GM12874 (cell line): ENCODE measurements around the gene FOXL2NB.

Source experiments
- TF ChIP-seq, protein P1 (sequence below): IDR thresholded peaks from 2 replicates; pipeline ENCODE4 v1.5.1; 2011; ENCODE audit warnings: low read depth, mild to moderate bottlenecking, control low read depth, low read length, moderate library complexity; ENCODE audit not compliant: insufficient read depth

The FOXL2NB gene

DNA sequence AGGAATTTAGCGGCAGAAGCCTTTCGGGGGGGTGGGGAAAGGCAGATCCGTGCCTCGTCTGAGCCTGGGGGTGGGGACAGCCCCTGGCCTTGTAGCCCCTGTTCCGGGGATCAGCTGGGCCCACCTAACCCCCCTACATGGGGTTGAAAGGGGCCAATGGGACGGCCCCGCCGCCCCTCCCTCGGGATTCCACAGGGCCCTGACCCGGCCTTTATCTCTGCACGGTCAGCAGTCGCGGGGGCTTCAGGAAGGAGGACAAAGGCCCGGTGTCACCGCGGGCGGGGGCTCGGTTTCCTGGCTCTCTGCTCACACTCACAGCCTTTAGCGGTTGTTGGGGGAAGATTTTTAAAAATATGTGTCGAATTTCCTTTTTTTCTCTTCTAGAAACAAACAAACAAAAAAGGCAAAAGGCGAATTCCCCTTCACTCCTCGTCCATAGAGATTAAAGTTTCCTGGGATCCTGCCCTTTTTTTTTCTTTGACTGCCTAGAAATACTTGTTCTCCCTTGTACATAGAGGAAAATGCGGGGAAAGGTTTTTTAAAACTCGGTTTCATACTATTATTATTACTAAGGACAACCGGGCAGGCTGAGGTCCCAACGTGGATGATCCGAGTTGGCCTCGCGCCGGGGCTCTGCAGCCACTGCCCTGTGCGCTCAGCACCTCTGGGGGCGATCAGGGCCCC lies 8.0 kb upstream of the FOXL2NB start:
- TF ChIP-seq, protein P1, sequence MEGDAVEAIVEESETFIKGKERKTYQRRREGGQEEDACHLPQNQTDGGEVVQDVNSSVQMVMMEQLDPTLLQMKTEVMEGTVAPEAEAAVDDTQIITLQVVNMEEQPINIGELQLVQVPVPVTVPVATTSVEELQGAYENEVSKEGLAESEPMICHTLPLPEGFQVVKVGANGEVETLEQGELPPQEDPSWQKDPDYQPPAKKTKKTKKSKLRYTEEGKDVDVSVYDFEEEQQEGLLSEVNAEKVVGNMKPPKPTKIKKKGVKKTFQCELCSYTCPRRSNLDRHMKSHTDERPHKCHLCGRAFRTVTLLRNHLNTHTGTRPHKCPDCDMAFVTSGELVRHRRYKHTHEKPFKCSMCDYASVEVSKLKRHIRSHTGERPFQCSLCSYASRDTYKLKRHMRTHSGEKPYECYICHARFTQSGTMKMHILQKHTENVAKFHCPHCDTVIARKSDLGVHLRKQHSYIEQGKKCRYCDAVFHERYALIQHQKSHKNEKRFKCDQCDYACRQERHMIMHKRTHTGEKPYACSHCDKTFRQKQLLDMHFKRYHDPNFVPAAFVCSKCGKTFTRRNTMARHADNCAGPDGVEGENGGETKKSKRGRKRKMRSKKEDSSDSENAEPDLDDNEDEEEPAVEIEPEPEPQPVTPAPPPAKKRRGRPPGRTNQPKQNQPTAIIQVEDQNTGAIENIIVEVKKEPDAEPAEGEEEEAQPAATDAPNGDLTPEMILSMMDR = no peak

- TF ChIP-seq, protein P1 = peak; percentile 12; the same call in 1 of the 2 replicates
Measured at GRCh38 chr3:138939561-138940241, 7.3 kb upstream of the FOXL2NB start.

DNA sequence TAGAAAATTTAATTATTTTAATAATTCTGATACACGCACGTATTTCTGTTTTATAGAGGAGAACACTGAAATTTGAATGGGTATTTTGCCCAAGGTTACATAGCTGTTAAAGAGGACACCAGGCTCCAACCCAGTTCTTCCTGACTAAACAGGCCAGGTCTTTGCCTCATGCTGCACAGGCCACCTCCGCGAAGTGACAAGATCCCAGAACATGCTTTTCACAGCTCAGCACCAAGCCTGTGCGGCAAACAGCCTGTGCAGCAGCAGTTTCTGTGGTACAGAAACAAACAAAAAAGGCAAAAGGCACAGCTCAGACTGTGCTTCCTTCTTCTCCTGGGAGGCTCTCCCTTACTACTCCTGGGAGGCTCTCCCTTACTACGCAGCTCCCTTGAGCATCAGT lies 6.6 kb upstream of the FOXL2NB start:
- TF ChIP-seq, protein P1 = no peak

GRCh38 chr3:138941259-138941885 lies 5.6 kb upstream of the FOXL2NB start:
- TF ChIP-seq, protein P1 = peak; percentile 73

DNA sequence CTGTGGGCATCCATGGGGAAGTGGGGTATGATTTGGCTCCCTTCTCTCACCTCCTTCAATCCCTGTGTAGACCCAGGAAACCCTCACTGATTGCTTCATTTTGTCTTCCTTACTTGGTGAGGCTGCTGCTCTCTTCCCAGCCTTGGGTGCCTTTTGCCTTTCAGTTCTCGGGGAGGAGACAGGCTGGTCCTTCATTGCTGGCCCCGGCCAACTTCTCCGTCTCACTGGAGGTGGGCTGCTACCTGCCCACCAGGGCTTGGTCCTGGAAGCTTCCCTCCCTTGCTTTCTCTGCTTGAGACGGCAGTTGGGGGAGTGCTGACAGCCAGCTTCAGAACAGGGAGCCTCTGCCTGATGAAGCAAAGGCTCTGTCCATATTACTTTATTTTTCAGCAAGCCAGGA lies 4.7 kb upstream of the FOXL2NB start:
- TF ChIP-seq, protein P1 = no peak

GRCh38 chr3:138942861-138943623 lies 4.0 kb upstream of the FOXL2NB start:
- TF ChIP-seq, protein P1 = no peak
